MM.1S (cell line): ENCODE data around the gene KIAA1549.

ENCODE experiments used
- EZH2 ChIP-seq: fragments of 300-600 bp; sonication (generic); optimal IDR thresholded peaks from 2 replicates; pipeline ENCODE3; 2017; ENCODE audit warnings: low read depth, mild to moderate bottlenecking, antibody characterized with exemption, low read length, mixed read lengths
- EZH2phosphoT487 ChIP-seq: fragments of 300-600 bp; sonication (generic); IDR thresholded peaks from 2 replicates; pipeline ENCODE4 v1.6.1; 2018; ENCODE audit warnings: antibody characterized with exemption, low read length
- TF ChIP-seq, protein P1 (sequence below): fragments of 300-600 bp; sonication (generic); IDR thresholded peaks from 2 replicates; pipeline ENCODE4 v1.5.1; 2016; ENCODE audit warnings: antibody characterized with exemption, low read length, mixed read lengths

DNA sequence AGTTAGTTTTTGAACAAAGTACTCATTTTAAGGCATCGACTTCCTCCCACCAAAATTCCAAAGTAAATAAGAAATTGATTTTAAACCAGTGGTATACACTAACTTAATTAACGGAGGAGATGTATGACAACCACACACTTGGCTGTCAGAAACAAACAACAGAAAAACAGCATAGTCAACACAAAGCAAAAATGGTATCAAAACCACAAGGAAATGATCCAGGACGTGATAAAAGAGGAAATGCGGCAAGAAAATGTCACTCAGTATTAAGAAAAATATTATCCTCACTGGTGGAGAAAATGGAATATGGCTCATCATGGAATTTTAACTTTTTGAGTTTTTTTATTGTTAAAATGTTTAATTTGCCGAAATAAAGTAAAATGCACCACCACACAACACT, 17.5 kb downstream of the KIAA1549 start:
- TF ChIP-seq, protein P1, sequence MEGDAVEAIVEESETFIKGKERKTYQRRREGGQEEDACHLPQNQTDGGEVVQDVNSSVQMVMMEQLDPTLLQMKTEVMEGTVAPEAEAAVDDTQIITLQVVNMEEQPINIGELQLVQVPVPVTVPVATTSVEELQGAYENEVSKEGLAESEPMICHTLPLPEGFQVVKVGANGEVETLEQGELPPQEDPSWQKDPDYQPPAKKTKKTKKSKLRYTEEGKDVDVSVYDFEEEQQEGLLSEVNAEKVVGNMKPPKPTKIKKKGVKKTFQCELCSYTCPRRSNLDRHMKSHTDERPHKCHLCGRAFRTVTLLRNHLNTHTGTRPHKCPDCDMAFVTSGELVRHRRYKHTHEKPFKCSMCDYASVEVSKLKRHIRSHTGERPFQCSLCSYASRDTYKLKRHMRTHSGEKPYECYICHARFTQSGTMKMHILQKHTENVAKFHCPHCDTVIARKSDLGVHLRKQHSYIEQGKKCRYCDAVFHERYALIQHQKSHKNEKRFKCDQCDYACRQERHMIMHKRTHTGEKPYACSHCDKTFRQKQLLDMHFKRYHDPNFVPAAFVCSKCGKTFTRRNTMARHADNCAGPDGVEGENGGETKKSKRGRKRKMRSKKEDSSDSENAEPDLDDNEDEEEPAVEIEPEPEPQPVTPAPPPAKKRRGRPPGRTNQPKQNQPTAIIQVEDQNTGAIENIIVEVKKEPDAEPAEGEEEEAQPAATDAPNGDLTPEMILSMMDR, result no peak
- TF ChIP-seq EZH2phosphoT487 (no peak), EZH2 (no peak)
